TTC549 (cell line): ENCODE results near the gene INTS1.

Experiments used
- FAIRE-seq: peaks from 2 replicates; lab custom pipeline; 2012; peaks lifted over from hg19 to GRCh38; lab: Jason Lieb, UNC

INTS1 gene

GRCh38 chr7:1488016-1488415 is 16.2 kb downstream of the INTS1 start:
- FAIRE-seq, result no peak

DNA sequence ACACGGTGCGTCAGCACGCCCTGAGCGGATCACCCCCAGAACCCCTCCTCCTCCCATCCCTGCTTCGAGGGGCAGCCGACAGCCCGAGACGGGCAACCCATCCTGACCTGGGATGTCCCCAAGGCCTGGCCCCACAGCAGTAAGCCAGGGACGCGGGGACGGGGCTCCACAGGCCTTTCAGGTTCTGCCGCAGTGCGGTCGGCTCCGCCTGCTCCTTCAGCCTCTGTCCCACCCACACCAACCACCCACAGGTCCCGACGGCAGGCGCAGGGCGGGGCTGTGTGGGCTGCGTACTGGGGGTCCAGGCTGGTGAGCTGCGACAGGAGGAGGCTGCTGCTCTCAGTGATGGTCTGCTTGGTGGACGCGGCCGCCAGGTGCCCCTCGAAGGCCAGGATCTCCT is 16.7 kb downstream of the INTS1 start:
- FAIRE-seq, result no peak

- FAIRE-seq, result no peak
These were observed 17.6 kb downstream of the INTS1 start for GRCh38 chr7:1486571-1486970.

DNA sequence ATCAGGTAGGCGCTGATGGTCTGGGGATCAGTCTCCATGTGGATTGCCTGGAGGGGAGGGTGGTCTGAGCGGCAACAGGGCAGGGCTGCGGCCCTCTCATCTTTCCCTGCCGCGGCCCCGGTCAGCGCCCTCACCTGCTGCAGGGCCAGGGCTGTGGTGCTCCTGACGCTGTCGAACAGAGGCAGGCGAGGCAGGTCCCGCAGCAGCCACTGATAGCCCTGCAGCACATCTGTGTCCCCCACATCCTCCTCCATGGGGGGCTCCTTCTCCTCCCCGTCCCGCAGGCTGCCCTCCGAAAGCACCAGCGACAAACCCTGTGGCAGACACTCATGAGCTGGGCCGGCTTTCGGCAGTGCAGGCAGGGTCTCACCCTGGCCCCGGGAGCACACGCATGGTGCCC is 19.0 kb downstream of the INTS1 start:
- no peak for FAIRE-seq

DNA sequence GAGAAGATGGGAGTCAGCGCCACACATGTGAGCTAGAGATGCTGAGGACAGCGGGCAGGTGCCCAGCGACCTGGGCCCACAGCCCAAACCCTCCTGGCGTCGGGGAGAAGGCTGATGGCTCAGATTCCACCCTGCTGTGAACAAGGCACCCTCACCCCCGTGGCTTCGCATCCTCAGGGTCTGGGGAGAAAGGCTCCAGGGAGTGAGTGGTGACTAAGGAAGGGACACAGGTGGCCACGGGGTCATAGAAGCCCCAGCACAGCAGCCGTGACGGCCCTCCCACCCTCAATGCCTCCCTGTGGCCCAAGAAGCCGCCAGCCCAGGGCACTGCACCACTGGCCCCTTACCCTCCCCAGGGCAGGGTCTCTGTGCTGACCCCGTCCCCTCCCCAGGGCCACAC is 19.6 kb downstream of the INTS1 start:
- no peak for FAIRE-seq

- no peak for FAIRE-seq
These were observed 20.4 kb downstream of the INTS1 start for GRCh38 chr7:1483536-1484505.

DNA sequence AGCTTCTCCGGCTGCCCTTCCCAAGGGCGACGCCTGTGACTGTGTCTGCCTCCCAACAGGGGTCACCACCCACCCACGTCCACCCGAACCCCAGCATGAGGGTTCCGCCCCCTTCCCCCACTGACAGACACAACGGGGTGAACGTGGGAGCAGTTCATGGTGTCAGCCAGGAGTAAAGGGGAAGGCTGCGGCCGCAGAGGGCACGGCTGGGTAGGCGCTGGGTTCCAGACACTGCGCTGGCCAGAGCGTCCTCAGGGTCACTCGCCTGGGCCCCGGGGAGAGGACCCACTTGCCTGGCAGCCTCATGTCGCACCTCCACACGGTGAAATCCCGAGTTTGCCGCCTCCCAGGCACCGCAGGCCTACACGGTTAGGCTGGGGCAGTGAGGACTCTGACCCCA is 21.1 kb downstream of the INTS1 start:
- no peak for FAIRE-seq

DNA sequence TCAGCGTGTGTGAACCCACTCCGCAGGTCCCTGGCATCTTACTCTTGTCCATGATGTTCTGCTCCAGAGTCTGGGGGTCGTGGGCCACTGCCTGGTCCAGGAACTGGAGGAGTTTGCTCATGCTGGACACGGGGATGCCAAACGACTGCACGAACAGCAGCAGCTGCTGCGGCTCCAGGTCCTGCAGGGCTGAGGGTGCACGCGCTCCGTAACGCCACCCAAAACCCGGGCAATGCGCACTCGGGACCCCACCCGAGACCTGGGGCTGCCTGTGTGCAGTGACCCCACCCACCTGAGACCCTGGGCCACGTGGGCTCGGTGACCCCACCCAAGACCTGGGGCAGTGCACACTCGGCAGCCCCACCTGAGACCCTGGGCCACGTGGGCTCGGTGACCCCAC is 22.9 kb downstream of the INTS1 start:
- no peak for FAIRE-seq

- FAIRE-seq, result no peak
These were observed 23.5 kb downstream of the INTS1 start for GRCh38 chr7:1480670-1481069.

DNA sequence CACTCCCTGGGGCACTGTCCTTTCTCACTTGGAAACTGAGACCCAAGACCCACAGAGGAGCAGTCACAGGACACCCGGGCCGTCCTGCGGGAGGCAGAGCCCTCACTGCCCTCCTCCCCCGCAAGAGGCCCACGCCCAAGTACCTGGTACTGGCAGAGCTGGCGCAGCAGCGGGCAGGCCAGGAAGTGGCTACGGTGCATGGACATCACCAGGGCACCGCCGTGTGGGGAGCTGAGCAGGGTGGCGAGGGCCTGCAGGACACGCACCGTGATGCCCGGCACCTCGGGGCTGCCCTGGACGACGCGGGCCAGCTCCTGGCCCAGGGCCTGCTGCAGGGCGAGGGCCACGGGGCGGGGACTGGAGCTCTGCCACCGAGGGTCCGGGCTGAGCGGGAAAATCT is 24.9 kb downstream of the INTS1 start:
- FAIRE-seq, result no peak

GRCh38 chr7:1478480-1478879 is 25.7 kb downstream of the INTS1 start:
- no peak for FAIRE-seq

DNA sequence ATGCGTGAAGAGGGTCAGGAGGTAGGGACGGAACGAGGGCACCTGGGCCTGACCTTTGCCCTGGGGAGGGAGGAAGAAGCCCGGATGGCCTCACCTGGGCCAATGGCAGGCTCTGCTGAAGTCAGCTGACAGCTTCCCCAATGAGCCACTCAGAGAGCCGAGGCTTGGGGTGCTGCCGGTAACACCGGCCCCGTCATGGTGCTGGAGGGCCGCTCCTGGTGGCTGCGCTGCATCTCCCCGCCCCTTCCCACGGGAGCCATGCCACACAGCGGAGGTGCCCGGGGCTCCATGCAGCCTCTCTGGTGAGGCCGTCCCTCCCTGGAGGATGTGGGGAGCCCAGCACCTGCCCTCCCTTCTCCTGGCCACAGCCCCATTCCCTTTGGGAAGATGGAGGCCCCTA is 27.3 kb downstream of the INTS1 start:
- FAIRE-seq, result no peak

GRCh38 chr7:1475991-1476390 is 28.2 kb downstream of the INTS1 start:
- no peak for FAIRE-seq

DNA sequence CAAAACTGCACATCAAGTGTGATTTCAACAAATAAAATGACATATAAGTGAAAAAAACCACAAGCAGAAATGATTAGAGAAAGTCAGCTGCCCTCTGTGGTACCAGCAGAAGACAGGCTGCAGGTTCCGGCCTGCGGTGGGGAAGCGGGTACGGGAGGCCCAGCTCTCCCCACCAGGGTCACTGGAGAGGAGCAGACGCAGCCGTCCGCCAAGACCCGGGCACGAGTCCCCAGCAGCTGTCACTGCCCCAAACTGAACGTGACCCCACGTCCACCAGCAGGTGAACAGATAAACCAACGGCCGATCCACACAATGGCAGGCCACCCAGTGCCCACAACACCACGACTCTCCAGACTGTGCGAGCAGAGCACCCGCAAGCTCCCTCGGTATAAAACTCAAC is 28.8 kb downstream of the INTS1 start:
- FAIRE-seq, result no peak

DNA sequence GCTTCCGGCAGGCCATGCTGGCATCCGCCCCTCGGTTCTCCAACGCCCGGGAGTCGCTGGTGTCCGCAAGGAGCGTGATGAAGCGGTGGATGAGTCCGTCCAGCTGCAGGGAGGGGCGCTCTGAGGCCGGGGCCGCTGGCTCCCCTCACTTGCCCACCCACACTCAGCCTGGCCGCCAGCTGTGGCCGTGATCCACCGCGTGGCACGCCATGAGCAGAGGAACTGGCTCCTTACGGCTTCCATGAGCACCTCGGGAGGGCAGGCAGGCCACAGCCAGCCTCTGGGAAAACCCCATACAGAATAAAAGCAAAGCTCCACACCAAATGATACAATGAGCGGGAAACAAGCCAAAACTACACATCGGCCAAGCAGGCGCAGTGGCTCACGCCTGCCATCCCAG is 29.5 kb downstream of the INTS1 start:
- no peak for FAIRE-seq

DNA sequence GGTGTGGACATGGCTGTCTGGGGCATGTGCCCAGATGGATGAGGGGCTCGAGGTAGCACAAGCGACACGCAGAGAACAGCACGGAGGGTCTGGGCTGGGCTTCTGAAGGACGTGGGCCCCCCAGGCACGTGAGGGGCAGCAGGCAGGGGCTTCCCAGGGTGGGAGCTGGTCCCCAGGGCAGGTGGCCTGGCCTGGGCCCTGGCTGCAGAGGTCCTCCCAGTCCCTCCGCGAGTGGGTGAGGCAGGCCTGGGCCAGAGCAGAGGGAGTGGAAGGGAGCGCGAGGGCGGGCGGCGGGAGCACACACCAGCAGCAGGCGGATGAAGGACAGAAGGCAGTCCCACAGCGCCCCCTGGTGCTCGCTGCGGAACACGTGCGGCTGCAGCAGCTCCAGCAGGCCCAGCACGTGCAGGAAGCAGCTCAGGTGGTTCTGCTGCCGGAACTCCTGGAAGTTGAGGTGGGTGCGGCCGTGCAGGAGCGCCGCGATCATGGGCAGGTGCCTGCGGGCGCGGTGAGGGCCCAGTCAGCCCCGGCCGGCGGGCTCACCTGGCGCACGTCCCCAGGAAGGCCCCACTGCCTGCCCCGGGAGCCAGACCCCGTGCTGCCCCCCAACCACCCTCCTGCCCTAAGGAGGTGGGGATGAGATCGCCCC is 30.2 kb downstream of the INTS1 start:
- no peak for FAIRE-seq

DNA sequence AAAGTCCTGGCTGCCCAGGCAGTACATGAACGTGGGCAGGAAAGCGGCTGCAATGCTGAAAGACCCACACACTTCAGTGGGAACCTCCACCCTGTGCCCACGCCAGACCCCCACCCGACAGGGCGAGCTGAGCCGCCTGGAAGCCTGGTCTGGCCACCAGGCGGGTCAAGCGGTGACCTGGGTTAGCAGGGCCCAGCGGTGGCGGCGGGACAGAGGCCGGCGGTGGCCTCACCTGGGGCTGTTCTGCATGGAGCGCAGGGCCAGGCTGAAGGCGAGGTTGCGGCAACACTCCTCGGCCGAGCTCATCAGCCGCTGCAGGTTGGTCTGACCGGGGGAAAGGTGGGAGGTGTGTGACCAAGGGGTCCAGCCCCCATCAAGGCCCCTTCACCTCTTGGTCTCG is 33.3 kb downstream of the INTS1 start:
- FAIRE-seq, result no peak

- FAIRE-seq, result no peak
These were observed 35.4 kb downstream of the INTS1 start for GRCh38 chr7:1468643-1469298.

GRCh38 chr7:1468203-1468602 is 36.0 kb downstream of the INTS1 start:
- FAIRE-seq, result no peak

DNA sequence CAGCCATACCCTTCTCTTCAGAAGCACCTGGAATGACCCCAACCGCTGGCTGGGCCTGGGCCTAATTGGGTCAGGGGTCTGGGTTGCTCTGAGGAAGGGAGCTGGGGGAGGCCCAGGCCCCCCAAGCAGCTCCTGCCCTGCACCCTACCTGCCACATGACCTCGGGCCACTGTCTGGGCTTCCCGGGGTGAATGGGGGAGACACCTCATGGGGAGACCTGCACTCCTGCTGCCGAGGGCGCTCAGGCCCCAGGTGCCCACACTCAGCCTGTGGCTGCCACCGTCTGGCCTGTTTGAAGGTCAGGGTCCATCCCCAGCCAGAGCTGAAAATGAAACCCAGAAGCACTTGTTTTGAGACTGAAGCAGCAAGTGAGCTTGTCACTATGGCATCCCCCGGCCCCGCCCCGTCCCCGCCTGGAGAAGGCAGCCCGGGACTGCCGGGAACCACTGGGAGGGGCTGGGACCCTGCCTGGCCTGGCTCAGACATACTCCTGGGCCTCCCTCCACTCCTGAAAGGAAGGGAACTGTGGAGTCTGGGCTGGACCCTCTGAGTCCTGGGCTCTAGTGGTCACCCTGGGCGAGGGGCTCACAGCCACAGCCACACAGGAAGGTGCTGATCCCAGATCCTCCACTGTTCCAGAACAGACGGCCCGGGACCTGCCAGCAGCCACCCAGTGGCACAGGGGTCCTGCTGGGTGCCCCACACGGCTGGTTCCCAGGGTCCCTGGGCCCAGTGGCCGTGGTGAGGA is 37.5 kb downstream of the INTS1 start:
- no peak for FAIRE-seq

- FAIRE-seq, result no peak
These were observed 39.5 kb downstream of the INTS1 start for GRCh38 chr7:1464694-1465093.

- FAIRE-seq, result no peak
These were observed 40.4 kb downstream of the INTS1 start for GRCh38 chr7:1463676-1464223.
